Activated naive CD4-positive, alpha-beta T cell treated with anti-CD3 and anti-CD28 coated beads, Interleukin-2, amount 10 ng/mL, durations not matched to agents 7 days and 5 days (primary cell): Measurements from ENCODE around the gene L3MBTL3.
"Not testable (repeated sequence)": the region's sequence is repeated elsewhere in the genome, so short reads cannot be mapped to it uniquely, and the experiment has no call there.

ENCODE experiments used
- CTCF ChIA-PET: fragments of 350-600 bp; sonication (Branson Sonifier 250); formaldehyde crosslinking; loops from one replicate; lab custom pipeline; 2021; ENCODE audit warnings: antibody characterized with exemption; lab: Charles Lee
- DNase-seq: peaks from one replicate; pipeline ENCODE4 v3.0.0-alpha.2; 2020
- H3K27ac Mint-ChIP-seq: one replicate; pipeline ENCODE4 v1.8.0; 2021; ENCODE audit warnings: mild to moderate bottlenecking, moderate library complexity, mixed read lengths
- H3K27me3 Mint-ChIP-seq: one replicate; pipeline ENCODE4 v1.8.0; 2021; ENCODE audit warnings: mild to moderate bottlenecking, mixed read lengths
- H3K36me3 Mint-ChIP-seq: one replicate; pipeline ENCODE4 v1.8.0; 2021; ENCODE audit warnings: mixed read lengths
- H3K4me1 Mint-ChIP-seq: one replicate; pipeline ENCODE4 v1.8.0; 2021; ENCODE audit warnings: mixed read lengths
- H3K4me3 Mint-ChIP-seq: one replicate; pipeline ENCODE4 v1.8.0; 2021; ENCODE audit warnings: mild to moderate bottlenecking, moderate library complexity, mixed read lengths
- H3K9me3 Mint-ChIP-seq: one replicate; pipeline ENCODE4 v1.8.0; 2021; ENCODE audit warnings: mixed read lengths

L3MBTL3 gene

DNA sequence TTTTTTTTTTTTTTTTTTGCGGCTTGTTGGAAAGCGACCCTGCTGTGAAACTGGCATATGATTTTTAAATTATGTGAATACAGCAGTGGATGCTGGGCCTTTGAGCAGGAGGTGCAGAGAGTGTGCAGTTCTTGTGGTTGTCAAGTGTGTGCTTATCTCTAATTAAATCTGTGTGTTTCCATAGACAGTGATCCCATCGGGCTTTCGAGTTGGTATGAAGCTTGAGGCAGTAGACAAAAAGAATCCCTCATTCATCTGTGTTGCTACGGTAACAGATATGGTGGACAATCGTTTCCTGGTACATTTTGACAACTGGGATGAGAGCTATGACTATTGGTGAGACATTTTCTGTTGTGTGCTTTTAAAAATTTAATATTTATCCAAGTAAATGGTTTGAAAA lies 52.4 kb downstream of the L3MBTL3 start:
- no peaks in the 10 kb centered on the region for H3K9me3 Mint-ChIP-seq
- CTCF ChIA-PET, result no interaction called here
- no peaks in the 10 kb centered on the region for H3K27me3 Mint-ChIP-seq
- DNase-seq, result no peak
- H3K4me3 Mint-ChIP-seq, result no peak overlapping the region
- peaks cover 11% of the 10 kb centered on the region for H3K4me1 Mint-ChIP-seq
- H3K36me3 Mint-ChIP-seq, result peaks cover 35% of the 10 kb centered on the region
- H3K27ac Mint-ChIP-seq, result no peak overlapping the region

DNA sequence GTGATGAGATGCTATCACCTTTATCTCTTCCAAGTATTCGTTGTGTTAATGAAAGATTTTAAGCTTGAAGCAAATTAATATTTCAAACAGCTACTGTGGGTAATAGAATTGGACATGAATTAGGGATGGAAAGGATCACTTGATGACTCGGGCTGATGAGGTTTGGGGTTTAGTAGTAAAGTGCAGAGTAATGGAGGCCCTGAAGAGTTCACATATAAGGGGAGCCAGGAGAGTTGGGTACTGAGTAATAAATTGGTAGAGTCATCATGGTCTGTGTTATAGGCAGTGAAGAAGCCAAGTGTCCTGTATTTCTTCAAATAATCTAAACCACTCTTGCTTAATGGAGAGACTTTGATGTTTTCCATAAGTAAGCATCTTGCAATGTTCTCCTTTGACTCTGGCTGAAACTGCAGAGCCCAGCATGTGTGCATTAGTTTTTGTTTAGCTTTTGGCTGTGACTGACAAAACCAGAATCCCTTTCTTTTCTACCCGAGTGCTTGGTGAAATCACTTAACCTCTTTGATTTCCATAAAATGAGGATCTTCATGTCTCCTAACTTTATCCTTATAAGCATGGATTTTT lies 57.6 kb downstream of the L3MBTL3 start:
- CTCF ChIA-PET, result interaction anchor here (1.4 to 2.2 kb wide), 2 partner anchors 69 to 206 kb away, joined by 3 to 10 read pairs; no protein-coding TSS in a partner anchor
- Mint-ChIP-seq H3K4me1 (peaks cover 31% of the 10 kb centered on the region), H3K9me3 (no peaks in the 10 kb centered on the region), H3K36me3 (peaks cover 31% of the 10 kb centered on the region), H3K27me3 (no peaks in the 10 kb centered on the region), H3K27ac (no peak overlapping the region), H3K4me3 (no peak overlapping the region)
- DNase-seq, result no peak

DNA sequence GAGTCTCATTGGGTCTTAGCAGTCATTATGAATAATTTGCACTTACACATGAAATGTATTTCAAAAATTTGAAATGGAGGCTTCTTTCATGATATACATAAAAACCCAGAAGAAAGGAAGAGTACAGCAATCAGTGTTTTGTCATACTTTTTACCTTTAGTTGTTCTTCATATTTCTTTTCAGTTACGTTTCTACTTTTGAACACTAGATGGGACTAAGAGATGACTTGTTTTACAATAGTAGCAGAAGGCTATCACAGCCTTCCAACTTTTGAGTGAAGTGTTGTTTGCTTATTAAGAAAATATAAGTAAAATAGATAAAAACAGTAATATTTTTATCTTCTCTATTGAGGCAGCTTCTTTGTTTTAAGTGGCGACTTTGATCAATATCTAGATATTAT lies 58.1 kb downstream of the L3MBTL3 start:
- CTCF ChIA-PET, result interaction anchor here (1.4 to 2.2 kb wide), 2 partner anchors 68 to 205 kb away, joined by 3 to 10 read pairs; no protein-coding TSS in a partner anchor
- Mint-ChIP-seq H3K36me3 (peaks cover 31% of the 10 kb centered on the region), H3K9me3 (no peaks in the 10 kb centered on the region), H3K27me3 (no peaks in the 10 kb centered on the region), H3K27ac (no peak overlapping the region), H3K4me3 (no peak overlapping the region), H3K4me1 (peaks cover 31% of the 10 kb centered on the region)
- no peak for DNase-seq

DNA sequence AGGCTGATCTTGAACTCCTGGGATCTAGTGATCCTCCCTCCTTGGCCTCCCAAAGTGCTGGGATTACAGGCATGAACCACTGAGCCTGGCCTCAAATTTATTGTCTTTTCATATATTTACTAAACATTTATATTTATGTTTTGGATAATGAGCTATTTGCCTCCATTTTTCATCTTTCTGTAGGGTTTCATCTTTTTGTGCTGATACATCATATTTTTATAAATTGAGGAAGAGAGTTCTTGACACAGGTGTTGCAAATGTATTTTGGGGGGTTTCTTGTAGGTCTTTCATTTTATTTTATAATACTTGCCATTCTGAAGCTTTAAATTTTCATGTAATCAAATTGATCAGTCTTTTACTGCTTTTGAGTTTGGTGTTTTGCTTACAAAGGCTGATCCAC lies 72.4 kb downstream of the L3MBTL3 start:
- DNase-seq, result no peak
- Mint-ChIP-seq H3K27me3 (no peaks in the 10 kb centered on the region), H3K27ac (no peak overlapping the region), H3K4me1 (peaks cover 18% of the 10 kb centered on the region), H3K4me3 (no peak overlapping the region), H3K36me3 (peaks cover 48% of the 10 kb centered on the region), H3K9me3 (peaks cover 2% of the 10 kb centered on the region)
- CTCF ChIA-PET, result no interaction called here

DNA sequence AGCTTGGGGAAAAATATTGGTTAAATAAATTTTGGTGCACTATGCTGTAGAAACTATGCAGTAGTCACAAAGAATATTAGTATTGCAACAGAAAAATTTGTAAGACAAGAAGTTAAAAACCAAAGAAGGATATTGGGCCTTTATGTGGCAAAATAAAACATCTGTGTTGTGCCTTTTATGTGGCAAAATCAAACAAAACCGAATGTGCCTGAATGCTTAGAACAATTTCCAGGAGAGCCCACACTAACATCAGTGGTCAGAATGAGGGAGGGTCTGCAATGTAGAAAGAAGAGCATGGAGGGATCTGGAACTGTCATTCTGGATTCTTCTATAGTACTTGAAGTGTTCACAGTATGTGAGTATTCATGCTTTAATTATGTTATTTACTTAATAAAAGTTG lies 75.2 kb downstream of the L3MBTL3 start:
- peaks cover 2% of the 10 kb centered on the region for H3K9me3 Mint-ChIP-seq
- peaks cover 30% of the 10 kb centered on the region for H3K4me1 Mint-ChIP-seq
- peaks cover 56% of the 10 kb centered on the region for H3K36me3 Mint-ChIP-seq
- CTCF ChIA-PET, result no interaction called here
- H3K27me3 Mint-ChIP-seq, result no peaks in the 10 kb centered on the region
- DNase-seq, result no peak
- H3K27ac Mint-ChIP-seq, result no peak overlapping the region
- H3K4me3 Mint-ChIP-seq, result no peak overlapping the region

DNA sequence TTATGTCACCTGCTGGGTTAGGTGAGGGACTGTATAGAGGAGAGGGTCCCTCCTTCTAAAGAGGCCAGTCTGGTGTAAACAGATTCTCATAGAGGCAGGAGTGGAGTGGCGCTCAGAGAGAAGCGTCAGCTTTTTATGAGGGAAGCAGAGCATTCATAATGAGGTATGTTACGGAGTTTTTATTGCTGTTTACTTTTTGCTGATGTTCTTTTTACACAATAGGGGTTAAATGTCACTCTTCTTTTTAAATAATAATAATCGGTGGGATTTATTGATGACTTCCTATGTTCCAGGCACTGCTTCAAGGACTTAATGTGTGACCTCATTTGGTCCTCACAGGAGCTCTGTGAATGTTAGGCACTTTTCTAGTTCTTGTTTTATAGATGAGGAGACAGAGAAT lies 79.9 kb downstream of the L3MBTL3 start:
- H3K4me3 Mint-ChIP-seq, result no peak overlapping the region
- no peak for DNase-seq
- peaks cover 22% of the 10 kb centered on the region for H3K4me1 Mint-ChIP-seq
- no peak overlapping the region for H3K27ac Mint-ChIP-seq
- peaks cover 47% of the 10 kb centered on the region for H3K36me3 Mint-ChIP-seq
- H3K27me3 Mint-ChIP-seq, result no peaks in the 10 kb centered on the region
- peaks cover 2% of the 10 kb centered on the region for H3K9me3 Mint-ChIP-seq
- CTCF ChIA-PET, result no interaction called here

DNA sequence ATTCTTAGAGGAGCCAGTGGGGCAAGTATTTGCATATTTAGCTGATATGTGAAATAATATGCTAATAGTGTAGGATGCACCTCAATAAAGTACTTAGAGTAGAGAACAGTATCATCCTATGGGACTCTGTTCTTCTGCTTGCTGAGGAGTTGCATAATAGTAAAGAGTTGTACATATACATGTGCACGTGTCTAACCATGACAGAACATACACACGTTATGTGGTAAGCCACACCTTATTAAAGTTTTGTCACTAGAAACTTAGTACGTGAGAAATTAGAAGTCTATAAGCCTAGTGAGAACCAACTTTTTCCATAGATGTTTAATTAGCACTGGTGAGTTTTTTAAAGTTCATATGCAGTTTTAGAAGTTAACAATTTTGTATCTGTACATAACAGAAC lies 80.7 kb downstream of the L3MBTL3 start:
- no peaks in the 10 kb centered on the region for H3K27me3 Mint-ChIP-seq
- H3K4me1 Mint-ChIP-seq, result peaks cover 17% of the 10 kb centered on the region
- H3K4me3 Mint-ChIP-seq, result no peak overlapping the region
- no peak for DNase-seq
- CTCF ChIA-PET, result no interaction called here
- no peak overlapping the region for H3K27ac Mint-ChIP-seq
- peaks cover 46% of the 10 kb centered on the region for H3K36me3 Mint-ChIP-seq
- peaks cover 2% of the 10 kb centered on the region for H3K9me3 Mint-ChIP-seq

DNA sequence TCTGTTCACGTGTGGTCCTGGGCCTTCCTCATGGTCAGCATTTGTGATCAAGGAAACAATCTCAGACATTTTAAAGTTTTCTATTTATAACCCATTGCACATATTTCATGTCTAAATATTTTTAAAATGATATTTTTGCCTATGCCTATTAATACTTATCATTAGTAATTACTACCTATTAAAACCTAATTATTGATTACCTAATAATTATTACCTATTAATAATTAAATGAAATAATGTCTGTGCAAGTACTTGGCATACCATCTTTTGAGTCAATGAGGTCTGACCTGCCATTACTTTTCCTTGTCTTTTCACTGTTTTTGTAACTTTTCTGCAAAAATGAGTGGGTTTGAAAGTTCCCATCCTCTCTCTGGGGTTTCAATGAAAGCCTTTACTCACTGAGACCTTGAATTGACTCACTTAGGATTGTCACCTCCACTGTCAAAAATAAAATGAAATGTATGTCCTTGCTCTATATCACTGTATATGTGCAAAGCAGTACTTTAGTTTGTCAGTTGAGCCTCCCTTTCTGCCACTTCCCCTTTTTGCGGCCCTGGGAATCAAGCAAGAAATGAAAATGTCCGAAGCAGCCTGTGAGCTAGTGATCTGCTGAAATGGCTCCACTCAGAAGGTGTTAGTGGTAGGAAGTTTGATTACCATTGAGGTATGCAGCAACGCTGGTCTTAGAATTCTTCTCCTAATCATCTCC lies 87.8 kb downstream of the L3MBTL3 start:
- H3K36me3 Mint-ChIP-seq, result peaks cover 54% of the 10 kb centered on the region
- H3K27me3 Mint-ChIP-seq, result no peaks in the 10 kb centered on the region
- peaks cover 3% of the 10 kb centered on the region for H3K9me3 Mint-ChIP-seq
- CTCF ChIA-PET, result no interaction called here
- no peaks in the 10 kb centered on the region for H3K4me1 Mint-ChIP-seq
- H3K27ac Mint-ChIP-seq, result no peak overlapping the region
- no peak for DNase-seq
- no peak overlapping the region for H3K4me3 Mint-ChIP-seq

DNA sequence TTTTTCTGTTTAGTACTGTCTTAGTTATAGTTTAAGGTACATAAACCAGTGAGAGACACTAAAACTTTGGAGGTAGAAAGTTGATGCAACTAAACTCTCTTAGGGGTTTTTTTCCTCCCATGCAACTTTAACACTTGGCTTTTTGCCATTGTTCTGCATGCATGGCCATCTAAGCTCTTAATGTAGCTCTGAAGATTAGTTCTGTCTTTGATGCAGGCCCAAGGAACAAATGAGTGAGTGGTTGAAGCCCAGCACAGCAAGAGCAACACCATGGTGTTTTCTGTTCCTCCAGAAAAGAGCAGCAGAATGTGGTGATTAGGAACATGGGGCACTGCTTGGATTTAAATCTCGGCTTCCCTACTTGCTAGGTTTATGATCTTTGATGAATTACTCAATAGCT lies 89.3 kb downstream of the L3MBTL3 start:
- Mint-ChIP-seq H3K4me3 (no peak overlapping the region), H3K27ac (no peak overlapping the region), H3K36me3 (peaks cover 50% of the 10 kb centered on the region), H3K27me3 (no peaks in the 10 kb centered on the region), H3K9me3 (peaks cover 3% of the 10 kb centered on the region), H3K4me1 (no peaks in the 10 kb centered on the region)
- DNase-seq, result no peak
- CTCF ChIA-PET, result no interaction called here

DNA sequence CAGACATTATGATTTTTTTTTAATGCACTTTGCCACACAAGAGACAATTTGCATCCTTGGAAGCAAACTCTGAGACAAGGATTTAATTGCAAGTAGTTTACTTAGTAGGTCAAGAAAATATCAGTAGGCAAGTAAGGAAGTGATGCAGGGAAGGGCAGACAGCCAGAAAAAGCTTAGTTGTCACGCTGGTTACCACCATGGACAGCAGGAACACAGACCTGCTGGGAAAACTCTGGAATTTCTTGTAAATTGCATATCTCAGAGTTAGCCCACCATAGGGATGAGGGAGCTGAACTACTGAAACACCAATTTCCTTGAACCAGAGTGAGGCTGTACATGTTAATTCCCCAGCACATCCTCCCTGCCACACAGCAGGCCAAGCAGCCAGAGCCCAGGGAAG lies 92.7 kb downstream of the L3MBTL3 start:
- Mint-ChIP-seq H3K4me1 (no peaks in the 10 kb centered on the region), H3K27me3 (no peaks in the 10 kb centered on the region), H3K9me3 (peaks cover 3% of the 10 kb centered on the region), H3K4me3 (no peak overlapping the region), H3K27ac (no peak overlapping the region), H3K36me3 (peaks cover 57% of the 10 kb centered on the region)
- DNase-seq, result no peak
- CTCF ChIA-PET, result interaction anchor here (1.1 kb wide), 1 partner anchor 8 kb away, joined by 3 read pairs; no protein-coding TSS in a partner anchor

DNA sequence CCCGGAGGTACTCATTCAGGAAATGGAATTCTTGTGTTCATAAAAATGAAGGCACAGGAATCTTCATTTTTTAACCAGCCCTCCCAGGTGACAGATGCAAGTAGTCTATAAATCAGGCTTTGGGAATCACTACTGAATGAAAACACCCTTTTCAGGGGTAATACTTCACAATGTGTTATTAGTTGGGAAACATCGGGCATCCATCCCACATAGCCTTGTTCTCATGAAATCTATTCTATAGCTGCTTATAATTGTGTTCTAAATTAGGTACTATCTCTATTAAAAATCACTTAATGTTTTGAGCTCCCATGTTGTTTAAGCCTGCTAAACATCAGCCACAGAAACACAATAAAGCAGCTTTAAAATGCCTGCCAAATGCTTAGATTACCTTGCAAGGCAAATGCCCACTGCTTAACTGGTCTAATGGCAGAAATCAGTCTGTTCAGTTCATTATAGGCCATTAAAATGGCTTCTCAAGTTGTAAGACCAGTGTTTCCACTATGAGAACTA lies 94.9 kb downstream of the L3MBTL3 start:
- Mint-ChIP-seq H3K27me3 (no peaks in the 10 kb centered on the region), H3K4me3 (no peak overlapping the region), H3K36me3 (peaks cover 56% of the 10 kb centered on the region), H3K27ac (no peak overlapping the region), H3K4me1 (peaks cover 6% of the 10 kb centered on the region), H3K9me3 (peaks cover 3% of the 10 kb centered on the region)
- CTCF ChIA-PET, result interaction anchor here (0.6 kb wide), 1 partner anchor 1006 kb away, joined by 3 read pairs; no protein-coding TSS in a partner anchor
- no peak for DNase-seq

DNA sequence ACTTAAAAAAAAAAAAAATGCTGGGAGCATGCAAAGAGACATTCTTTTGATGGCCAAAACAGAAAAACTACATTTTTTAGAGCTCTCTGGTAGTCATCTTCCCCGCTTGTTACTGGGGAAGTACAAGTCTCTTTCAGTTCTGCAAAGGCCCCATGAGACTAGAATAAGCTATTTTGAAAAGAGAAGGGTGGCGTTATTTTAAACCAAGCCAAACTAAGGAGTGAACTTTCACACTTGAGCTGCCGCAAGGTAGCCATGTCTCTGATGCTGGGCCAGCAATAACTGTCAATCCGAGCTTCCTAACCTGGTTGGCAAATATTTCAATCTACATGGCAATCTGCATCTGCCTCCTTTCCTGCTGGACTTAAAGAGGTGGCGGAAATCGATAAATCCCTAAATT lies 96.7 kb downstream of the L3MBTL3 start:
- H3K4me3 Mint-ChIP-seq, result no peak overlapping the region

DNA sequence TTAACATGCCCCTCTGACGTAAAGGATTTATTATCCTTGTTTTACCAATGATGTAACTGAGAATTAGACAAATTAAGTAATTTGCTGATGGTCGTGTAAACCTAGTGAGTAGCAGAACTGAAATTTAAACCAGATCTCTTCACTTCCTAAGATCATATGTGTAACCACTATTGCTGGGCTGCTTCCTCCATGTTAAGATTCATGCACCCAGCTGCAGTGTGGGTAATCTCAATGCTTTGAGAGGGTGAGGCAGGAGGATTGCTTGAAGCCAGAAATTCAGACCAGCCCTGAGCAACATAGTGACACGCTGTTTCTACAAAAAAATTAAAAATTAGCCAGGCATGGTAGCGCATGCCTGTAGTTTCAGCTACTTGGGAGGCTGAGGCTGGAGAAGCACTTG lies 97.9 kb downstream of the L3MBTL3 start:
- CTCF ChIA-PET, result no interaction called here
- Mint-ChIP-seq H3K36me3 (peaks cover 46% of the 10 kb centered on the region), H3K9me3 (no peaks in the 10 kb centered on the region), H3K27ac (no peak overlapping the region), H3K4me1 (peaks cover 8% of the 10 kb centered on the region), H3K27me3 (no peaks in the 10 kb centered on the region), H3K4me3 (no peak overlapping the region)
- no peak for DNase-seq

More for the DNA sequence above, 96.7 kb downstream of the L3MBTL3 start:
- Mint-ChIP-seq H3K27ac (no peak overlapping the region), H3K4me1 (peaks cover 6% of the 10 kb centered on the region), H3K9me3 (peaks cover 3% of the 10 kb centered on the region), H3K27me3 (no peaks in the 10 kb centered on the region), H3K36me3 (peaks cover 50% of the 10 kb centered on the region)
- no peak for DNase-seq
- CTCF ChIA-PET, result no interaction called here

DNA sequence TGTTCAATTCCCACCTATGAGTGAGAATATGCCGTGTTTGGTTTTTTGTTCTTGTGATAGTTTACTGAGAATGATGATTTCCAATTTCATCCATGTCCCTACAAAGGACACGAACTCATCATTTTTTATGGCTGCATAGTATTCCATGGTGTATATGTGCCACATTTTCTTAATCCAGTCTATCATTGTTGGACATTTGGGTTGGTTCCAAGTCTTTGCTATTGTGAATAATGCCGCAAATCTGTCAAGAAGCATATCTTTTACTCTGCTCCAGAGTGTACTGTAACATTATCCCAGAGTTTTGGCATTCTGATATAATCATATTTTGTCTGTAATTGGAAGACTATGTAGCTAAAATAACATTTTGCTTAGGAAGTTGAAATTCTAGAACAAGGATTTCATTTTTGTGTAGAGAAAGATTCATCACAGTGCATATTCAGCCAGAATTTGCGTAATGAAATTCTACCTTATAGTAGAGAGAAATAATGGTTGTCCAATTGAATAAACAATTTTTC lies 98.9 kb downstream of the L3MBTL3 start:
- H3K27ac Mint-ChIP-seq, H3K27me3 Mint-ChIP-seq, H3K9me3 Mint-ChIP-seq, H3K4me1 Mint-ChIP-seq, DNase-seq, H3K4me3 Mint-ChIP-seq: not testable (repeated sequence)
- CTCF ChIA-PET, result interaction anchor here (0.7 kb wide), 1 partner anchor 711 kb away, joined by 4 read pairs; no protein-coding TSS in a partner anchor
- H3K36me3 Mint-ChIP-seq, result peaks cover 40% of the 10 kb centered on the region

DNA sequence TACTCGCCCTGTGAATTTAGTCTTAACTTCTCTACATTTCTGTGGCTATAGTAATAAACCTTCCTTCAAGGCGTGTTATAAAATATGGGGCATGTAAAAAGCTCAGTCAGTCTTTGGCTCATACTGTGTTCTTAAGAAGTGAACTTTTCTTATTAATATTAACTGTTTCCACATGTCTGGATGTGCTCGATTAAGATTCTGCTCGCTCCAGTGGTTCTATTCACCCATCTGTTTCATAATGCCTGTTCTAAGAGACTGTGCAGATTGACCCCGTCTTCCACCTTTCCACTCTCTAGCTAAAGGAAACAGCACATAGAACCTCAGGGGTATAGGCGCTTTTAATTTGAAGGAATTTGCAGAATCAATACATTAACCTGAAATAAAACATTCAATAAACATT lies 99.9 kb downstream of the L3MBTL3 start:
- Mint-ChIP-seq H3K27me3 (no peaks in the 10 kb centered on the region), H3K36me3 (peaks cover 36% of the 10 kb centered on the region), H3K4me3 (no peak overlapping the region), H3K9me3 (no peaks in the 10 kb centered on the region), H3K27ac (no peak overlapping the region), H3K4me1 (peaks cover 8% of the 10 kb centered on the region)
- CTCF ChIA-PET, result no interaction called here
- DNase-seq, result no peak
